NB4 (cell line): ENCODE measurements around the gene TPM3.
"Not testable (repeated sequence)": the region's sequence is repeated elsewhere in the genome, so short reads cannot be mapped to it uniquely, and the experiment has no call there.

Experiments used
- DNase-seq: peaks from one replicate; pipeline ENCODE4 v3.0.0; 2010; ENCODE audit warnings: low read depth
- H3K4me3 ChIP-seq: one replicate; pipeline ENCODE4 v1.5.1; 2011; ENCODE audit warnings: mild to moderate bottlenecking, low read depth, low read length, moderate library complexity
- MYC ChIP-seq: IDR thresholded peaks from 2 replicates; pipeline ENCODE4 v1.6.1; 2011; ENCODE audit warnings: low read depth, low read length
- POLR2A ChIP-seq: IDR thresholded peaks from 2 replicates; pipeline ENCODE4 v1.6.1; 2011; ENCODE audit warnings: mild to moderate bottlenecking; ENCODE audit not compliant: insufficient read length; ENCODE audit errors: extremely low read depth
- TF ChIP-seq, protein P1 (sequence below): IDR thresholded peaks from one replicate; pipeline ENCODE4 v1.5.1; 2012; ENCODE audit warnings: low read depth, low read length
- TF ChIP-seq, protein P2 (sequence below): IDR thresholded peaks from 2 replicates; pipeline ENCODE4 v1.6.1; 2011; ENCODE audit warnings: low read depth, low read length

TPM3 gene

DNA sequence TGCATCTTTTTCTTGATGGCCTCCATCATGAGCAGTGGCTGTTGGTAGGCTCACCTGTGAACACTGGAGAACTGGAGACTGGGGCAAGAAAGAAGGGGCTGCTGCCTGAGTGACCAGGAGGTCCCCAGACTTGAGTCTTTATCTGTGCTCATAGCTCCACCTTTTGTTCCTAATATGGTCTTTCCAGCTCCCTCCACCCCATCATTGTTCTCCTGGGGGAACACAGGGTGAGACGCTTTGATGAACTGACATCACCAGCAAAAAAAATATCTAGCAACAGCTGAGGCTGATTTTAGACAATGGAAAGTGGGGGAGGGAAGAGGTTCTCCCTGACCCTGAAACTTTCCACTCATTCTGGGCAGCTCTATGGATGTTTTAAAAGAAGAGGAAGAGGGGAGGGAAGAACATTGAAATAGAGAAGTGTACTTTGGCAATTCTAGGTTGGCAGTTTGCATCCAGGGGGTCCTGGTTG, at the start of gene TPM3:
Gene TPM3 (minus strand): TSS at position 111 of the 472 bp plus-strand sequence. CDS start 82 bp downstream, at position 29.
- DNase-seq: peak; percentile 55

DNA sequence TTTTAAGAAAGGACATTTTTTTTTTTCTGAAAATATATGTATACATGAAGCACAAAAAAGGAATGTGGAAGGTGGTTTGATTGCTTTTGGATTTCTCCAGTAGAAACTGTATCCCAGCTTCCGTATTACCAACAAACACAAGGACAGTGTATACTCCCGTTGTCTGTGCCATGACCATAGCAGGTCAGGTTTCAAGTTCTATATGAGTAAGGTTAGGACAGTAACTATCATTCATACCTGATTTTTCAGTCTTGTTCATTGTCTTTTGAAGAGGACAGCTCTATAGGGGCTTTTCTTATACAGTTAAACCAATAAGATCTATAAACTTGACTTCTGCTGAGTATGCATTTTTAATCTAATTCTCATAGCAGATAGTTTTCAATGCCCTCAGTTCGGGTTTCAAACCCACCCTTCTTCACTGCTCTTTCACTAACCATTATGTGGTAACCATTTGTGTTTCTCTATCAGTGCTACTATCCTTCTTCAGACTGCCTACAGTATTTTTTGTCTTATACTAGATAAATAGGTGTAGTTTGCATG, 48.5 kb upstream of the TPM3 start:
- DNase-seq: no peak
- TF ChIP-seq MYC (no peak), POLR2A (no peak)
- TF ChIP-seq, protein P1, sequence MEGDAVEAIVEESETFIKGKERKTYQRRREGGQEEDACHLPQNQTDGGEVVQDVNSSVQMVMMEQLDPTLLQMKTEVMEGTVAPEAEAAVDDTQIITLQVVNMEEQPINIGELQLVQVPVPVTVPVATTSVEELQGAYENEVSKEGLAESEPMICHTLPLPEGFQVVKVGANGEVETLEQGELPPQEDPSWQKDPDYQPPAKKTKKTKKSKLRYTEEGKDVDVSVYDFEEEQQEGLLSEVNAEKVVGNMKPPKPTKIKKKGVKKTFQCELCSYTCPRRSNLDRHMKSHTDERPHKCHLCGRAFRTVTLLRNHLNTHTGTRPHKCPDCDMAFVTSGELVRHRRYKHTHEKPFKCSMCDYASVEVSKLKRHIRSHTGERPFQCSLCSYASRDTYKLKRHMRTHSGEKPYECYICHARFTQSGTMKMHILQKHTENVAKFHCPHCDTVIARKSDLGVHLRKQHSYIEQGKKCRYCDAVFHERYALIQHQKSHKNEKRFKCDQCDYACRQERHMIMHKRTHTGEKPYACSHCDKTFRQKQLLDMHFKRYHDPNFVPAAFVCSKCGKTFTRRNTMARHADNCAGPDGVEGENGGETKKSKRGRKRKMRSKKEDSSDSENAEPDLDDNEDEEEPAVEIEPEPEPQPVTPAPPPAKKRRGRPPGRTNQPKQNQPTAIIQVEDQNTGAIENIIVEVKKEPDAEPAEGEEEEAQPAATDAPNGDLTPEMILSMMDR: no peak
- TF ChIP-seq, protein P2, sequence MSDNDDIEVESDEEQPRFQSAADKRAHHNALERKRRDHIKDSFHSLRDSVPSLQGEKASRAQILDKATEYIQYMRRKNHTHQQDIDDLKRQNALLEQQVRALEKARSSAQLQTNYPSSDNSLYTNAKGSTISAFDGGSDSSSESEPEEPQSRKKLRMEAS: no peak
- no peak overlapping the region for H3K4me3 ChIP-seq

More for the DNA sequence above, at the start of gene TPM3:
- no peak for TF ChIP-seq POLR2A
- TF ChIP-seq, protein P2: no peak
- no peak for TF ChIP-seq MYC
- TF ChIP-seq, protein P1: no peak
- H3K4me3 ChIP-seq: no peak within 1 kb of the TSS

DNA sequence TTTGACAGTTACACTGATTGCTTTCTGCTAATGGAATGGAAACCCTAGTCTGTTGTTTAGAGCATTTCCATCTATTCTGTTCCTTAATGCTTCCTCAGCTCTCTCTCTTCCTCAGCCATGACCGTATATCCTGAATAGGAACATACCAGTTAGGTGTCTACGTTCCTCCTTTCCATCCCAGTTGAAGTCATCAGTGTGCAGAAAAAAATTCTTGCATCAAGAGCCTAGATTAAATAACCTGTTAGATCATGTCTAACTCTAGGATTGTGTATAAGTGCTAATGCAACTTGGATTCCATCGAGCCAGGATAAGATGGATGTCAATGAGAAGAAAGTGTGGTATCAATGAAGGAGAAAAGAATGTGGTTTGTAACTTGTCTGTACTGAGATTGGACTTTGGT, 47.6 kb upstream of the TPM3 start:
- no peak for DNase-seq
- TF ChIP-seq, protein P2: no peak
- TF ChIP-seq POLR2A (no peak), MYC (no peak)
- TF ChIP-seq, protein P1: no peak
- H3K4me3 ChIP-seq: no peak overlapping the region

DNA sequence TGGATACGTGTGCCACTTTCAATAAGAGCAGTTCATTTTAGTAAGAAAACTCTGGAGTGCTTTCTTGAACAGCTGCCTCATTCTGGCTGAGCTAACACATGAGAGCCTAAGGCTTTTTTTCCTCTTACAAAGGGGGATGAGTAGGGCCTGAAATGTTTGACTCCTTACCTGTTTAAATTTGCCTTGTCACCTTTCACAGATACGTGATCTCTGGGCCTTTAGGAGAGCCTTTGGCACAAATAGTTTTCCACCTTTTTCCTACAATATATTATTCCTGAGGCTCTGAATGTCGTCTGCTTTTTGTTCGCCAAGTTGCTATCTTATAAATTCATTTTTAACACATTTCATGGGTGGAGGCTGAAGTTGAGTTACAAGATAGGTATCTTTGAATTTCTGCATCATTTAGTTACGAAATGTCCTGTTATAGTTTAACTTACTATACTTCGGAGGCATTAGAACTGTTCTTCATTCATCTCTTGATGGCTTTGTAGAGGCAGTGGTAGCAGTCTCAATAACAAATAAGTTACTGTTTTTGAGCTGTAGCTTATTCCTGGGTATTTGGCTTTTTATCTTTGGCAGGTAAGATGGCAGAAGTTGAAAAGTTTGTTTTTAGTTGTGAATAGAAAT, 46.1 kb upstream of the TPM3 start:
- no peak for DNase-seq
- TF ChIP-seq POLR2A (no peak), MYC (no peak)
- TF ChIP-seq, protein P1: no peak
- TF ChIP-seq, protein P2: no peak
- no peak overlapping the region for H3K4me3 ChIP-seq

DNA sequence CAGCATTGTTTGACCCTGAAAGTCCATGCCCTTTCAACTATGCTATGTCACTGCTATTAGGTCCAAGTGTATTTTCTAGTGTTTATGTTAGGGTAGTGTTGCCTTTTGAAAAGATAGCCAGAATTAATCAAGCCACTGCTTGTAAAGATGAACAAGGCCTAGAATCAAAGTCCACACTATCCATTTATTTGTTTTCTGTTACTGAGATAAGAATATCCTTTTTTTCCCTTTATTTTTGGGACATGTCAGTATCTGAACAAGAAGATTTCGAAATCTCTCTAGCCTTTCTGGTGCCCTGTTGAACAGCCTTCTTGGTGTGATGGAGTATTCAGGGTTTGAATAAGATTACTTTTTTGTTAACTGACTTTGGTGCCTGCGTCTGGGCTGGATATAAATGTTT, 45.5 kb upstream of the TPM3 start:
- TF ChIP-seq, protein P2: no peak
- TF ChIP-seq, protein P1: no peak
- no peak overlapping the region for H3K4me3 ChIP-seq
- DNase-seq: no peak

DNA sequence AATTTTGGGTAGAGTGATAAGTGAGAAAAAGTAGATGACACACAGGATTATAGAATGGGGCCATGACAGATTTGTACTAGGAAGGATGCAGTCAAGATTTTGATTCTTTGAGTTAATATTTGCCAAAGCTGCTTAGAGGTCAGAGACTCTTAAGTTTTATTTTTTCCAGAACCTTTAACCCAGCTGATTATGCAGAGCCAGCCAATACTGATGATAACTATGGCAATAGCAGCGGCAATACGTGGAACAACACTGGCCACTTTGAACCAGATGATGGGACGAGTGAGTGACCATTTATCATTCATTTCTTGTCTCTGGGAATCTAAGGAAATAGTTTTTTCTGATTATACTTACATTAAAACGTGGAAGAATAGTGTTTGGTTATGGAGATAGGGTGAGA, 45.0 kb upstream of the TPM3 start:
- TF ChIP-seq POLR2A: no peak
- TF ChIP-seq MYC: no peak
- TF ChIP-seq, protein P2: no peak
- TF ChIP-seq, protein P1: no peak
- DNase-seq: no peak
- H3K4me3 ChIP-seq: no peak overlapping the region

DNA sequence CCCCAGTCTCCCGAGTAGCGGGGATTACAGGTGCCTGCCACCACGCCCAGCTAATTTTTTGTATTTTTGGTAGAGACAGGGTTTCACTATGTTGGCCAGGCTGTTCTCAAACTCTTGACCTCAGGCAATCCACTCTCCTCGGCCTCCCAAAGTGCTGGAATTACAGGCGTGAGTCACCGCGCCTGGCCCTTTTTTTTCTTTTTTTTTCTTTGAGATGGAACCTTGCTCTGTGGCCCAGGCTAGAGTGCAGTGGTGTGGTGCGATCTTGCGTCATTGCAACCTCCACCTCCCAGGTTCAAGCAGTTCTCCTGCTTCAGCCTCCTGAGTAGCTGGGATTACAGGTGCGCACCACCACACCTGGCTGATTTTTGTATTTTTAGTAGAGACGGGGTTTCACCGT, 41.2 kb upstream of the TPM3 start:
- DNase-seq, H3K4me3 ChIP-seq: not testable (repeated sequence)

DNA sequence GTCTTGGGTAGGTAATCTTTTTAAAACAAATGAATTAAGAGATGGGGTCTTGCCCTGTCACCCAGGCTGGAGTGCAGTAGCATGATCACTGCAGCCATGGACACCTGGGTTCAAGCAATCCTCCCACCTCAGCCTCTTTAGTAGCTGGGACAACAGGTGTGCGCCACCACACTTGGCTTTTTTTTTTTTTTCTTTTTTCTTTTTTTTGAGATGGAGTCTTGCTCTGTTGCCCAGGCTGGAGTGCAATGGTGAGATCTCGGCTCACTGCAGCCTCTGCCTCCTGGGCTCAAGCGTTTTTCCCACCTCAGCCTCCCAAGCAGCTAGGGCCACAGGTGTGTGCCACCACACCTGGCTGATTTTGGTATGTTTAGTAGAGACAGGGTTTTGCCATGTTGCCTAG, 39.2 kb upstream of the TPM3 start:
- DNase-seq, H3K4me3 ChIP-seq: not testable (repeated sequence)
